HG03354 (cell line): ENCODE results near the gene XPC.
"Not testable (repeated sequence)": the region's sequence is repeated elsewhere in the genome, so short reads cannot be mapped to it uniquely, and the experiment has no call there.

Experiments used
- ATAC-seq: cut with Tn5 transposase; IDR thresholded peaks from one replicate; pipeline ENCODE4 v1.9.1; 2021; ENCODE audit warnings: mild to moderate bottlenecking; ENCODE audit not compliant: unreplicated experiment, poor library complexity, severe bottlenecking

Gene XPC

GRCh38 chr3:14178247-14179113 lies at the start of gene XPC, which contains the start of gene LSM3:
Gene XPC (minus strand): TSS chr3:14178601. CDS start chr3:14178568, 33 bp downstream.
Gene LSM3 (plus strand): TSS chr3:14178817. CDS start chr3:14178861, 44 bp downstream.
- peak; percentile 93 for ATAC-seq

- ATAC-seq = no peak
These were observed 49.5 kb upstream of the XPC start for GRCh38 chr3:14227856-14228255.

- not testable (repeated sequence) for ATAC-seq
These were observed 48.0 kb upstream of the XPC start for GRCh38 chr3:14226351-14226750.

- peak; percentile 80 for ATAC-seq
These were observed 47.0 kb upstream of the XPC start for GRCh38 chr3:14225421-14225820.

- ATAC-seq = no peak
These were observed 46.5 kb upstream of the XPC start for GRCh38 chr3:14224895-14225294.

GRCh38 chr3:14223595-14223994 lies 45.2 kb upstream of the XPC start:
- ATAC-seq = no peak

GRCh38 chr3:14222900-14223594 lies 44.6 kb upstream of the XPC start:
- no peak for ATAC-seq

- no peak for ATAC-seq
These were observed 44.1 kb upstream of the XPC start for GRCh38 chr3:14222457-14222856.

GRCh38 chr3:14221902-14222301 lies 43.5 kb upstream of the XPC start:
- ATAC-seq = no peak

GRCh38 chr3:14220933-14221332 lies 42.5 kb upstream of the XPC start:
- ATAC-seq = no peak

GRCh38 chr3:14218355-14218754 lies 40.0 kb upstream of the XPC start:
- no peak for ATAC-seq

- no peak for ATAC-seq
These were observed 38.1 kb upstream of the XPC start for GRCh38 chr3:14216257-14217048.

- no peak for ATAC-seq
These were observed 36.4 kb upstream of the XPC start for GRCh38 chr3:14214764-14215163.

- no peak for ATAC-seq
These were observed 34.8 kb upstream of the XPC start for GRCh38 chr3:14213066-14213774.

- no peak for ATAC-seq
These were observed 33.6 kb upstream of the XPC start for GRCh38 chr3:14212032-14212431.

GRCh38 chr3:14211621-14212020 lies 33.2 kb upstream of the XPC start:
- ATAC-seq = no peak

GRCh38 chr3:14210843-14211594 lies 32.6 kb upstream of the XPC start:
- ATAC-seq = no peak

GRCh38 chr3:14210290-14210688 lies 31.9 kb upstream of the XPC start:
- no peak for ATAC-seq
